CD14-positive monocyte (primary cell): ENCODE data around the gene PVALEF. TPM values are rescaled to one million over a fixed set of nuclear protein-coding genes. Genes with fewer than 3 reads are reported as not detected.

Experiments
- DNase-seq, 3 donors: peaks; one replicate each; pipeline ENCODE4 v3.0.0-alpha.2; 2011 to 2022
- H2AFZ ChIP-seq: 2 replicates; pipeline ENCODE4 v1.6.0; 2012; ENCODE audit warnings: mild to moderate bottlenecking, low read depth, low read length, inconsistent platforms; ENCODE audit not compliant: insufficient read depth, poor library complexity, severe bottlenecking
- H3K27ac ChIP-seq, 2 donors: 1 replicate in 1 of 2; 2 replicates in 1 of 2; pipeline ENCODE4 v1.5.1; 2012 to 2013; ENCODE audit warnings: low read length in 2 of 2, control low read depth in 1 of 2, inconsistent platforms in 1 of 2, low read depth in 1 of 2, mild to moderate bottlenecking in 1 of 2
- H3K27me3 ChIP-seq, 2 donors: one replicate each; pipeline versions ENCODE4 v1.6.0 to v1.6.1; 2011 to 2013; ENCODE audit warnings: low read length in 2 of 2; ENCODE audit not compliant: control insufficient read depth in 2 of 2, insufficient read depth in 2 of 2
- H3K36me3 ChIP-seq, 2 donors: replicated peaks in 1 of 2; 1 replicate in 1 of 2; 2 replicates in 1 of 2; pipeline versions ENCODE4 v1.5.1 to v1.6.1; 2012 to 2013; ENCODE audit warnings: low read length in 2 of 2, control low read depth in 1 of 2, inconsistent platforms in 1 of 2, mild to moderate bottlenecking in 1 of 2; ENCODE audit not compliant: insufficient read depth in 2 of 2, control insufficient read depth in 1 of 2
- H3K4me1 ChIP-seq, 2 donors: 1 replicate in 1 of 2; 2 replicates in 1 of 2; pipeline versions ENCODE4 v1.5.1 to v1.6.1; 2012 to 2013; ENCODE audit warnings: low read length in 2 of 2, control low read depth in 1 of 2, inconsistent platforms in 1 of 2, mild to moderate bottlenecking in 1 of 2, moderate library complexity in 1 of 2; ENCODE audit not compliant: insufficient read depth in 2 of 2, control insufficient read depth in 1 of 2
- H3K4me2 ChIP-seq: replicated peaks from 2 replicates; pipeline ENCODE3; 2012; ENCODE audit warnings: low read length, moderate library complexity, mild to moderate bottlenecking; ENCODE audit not compliant: poor library complexity, severe bottlenecking; ENCODE audit errors: extremely low read depth
- H3K4me3 ChIP-seq, 3 experiments: fragments of 200-600 bp in 1 of 3; sonication (generic) in 1 of 3; replicated peaks in 1 of 3; 1 replicate in 2 of 3; 2 replicates in 1 of 3; pipeline ENCODE4 v1.5.1; 2011 to 2013; ENCODE audit warnings: low read length in 3 of 3, mild to moderate bottlenecking in 3 of 3, control low read depth in 2 of 3, low read depth in 2 of 3, inconsistent platforms in 1 of 3, moderate library complexity in 1 of 3
- H3K79me2 ChIP-seq: 2 replicates; pipeline ENCODE4 v1.6.0; 2012; ENCODE audit warnings: mild to moderate bottlenecking, control low read depth, inconsistent platforms, low read length, moderate library complexity; ENCODE audit not compliant: insufficient read depth
- H3K9ac ChIP-seq: 2 replicates; pipeline ENCODE4 v1.6.0; 2017; ENCODE audit warnings: low read length, mild to moderate bottlenecking; ENCODE audit not compliant: insufficient read depth, poor library complexity, severe bottlenecking
- H3K9me3 ChIP-seq, 2 donors: replicated peaks in 1 of 2; 1 replicate in 1 of 2; 2 replicates in 1 of 2; pipeline versions ENCODE4 v1.5.1 to v1.6.1; 2012 to 2013; ENCODE audit warnings: low read length in 2 of 2, control low read depth in 1 of 2; ENCODE audit not compliant: control insufficient read depth in 1 of 2, insufficient read depth in 1 of 2
- H4K20me1 ChIP-seq: 2 replicates; pipeline ENCODE4 v1.6.0; 2012; ENCODE audit warnings: mild to moderate bottlenecking, low read length, control low read depth, moderate library complexity; ENCODE audit not compliant: insufficient read depth
- H3K27ac Mint-ChIP-seq, 7 donors: one replicate each; pipeline ENCODE4 v1.8.0; 2020; ENCODE audit warnings: mild to moderate bottlenecking in 7 of 7, mixed read lengths in 7 of 7, moderate library complexity in 6 of 7, inconsistent platforms in 2 of 7
- H3K27me3 Mint-ChIP-seq, 3 donors: one replicate each; pipeline ENCODE4 v1.8.0; 2021 to 2022; ENCODE audit warnings: low read depth in 3 of 3, mild to moderate bottlenecking in 3 of 3, mixed read lengths in 3 of 3, moderate library complexity in 3 of 3, inconsistent platforms in 1 of 3
- H3K36me3 Mint-ChIP-seq, 2 donors: one replicate each; pipeline ENCODE4 v1.8.0; 2020; ENCODE audit warnings: mixed read lengths in 2 of 2, inconsistent platforms in 1 of 2, mild to moderate bottlenecking in 1 of 2
- H3K4me1 Mint-ChIP-seq: one replicate; pipeline ENCODE4 v1.8.0; 2020; ENCODE audit warnings: mild to moderate bottlenecking, mixed read lengths
- H3K4me3 Mint-ChIP-seq, 2 donors: one replicate each; pipeline ENCODE4 v1.8.0; 2020; ENCODE audit warnings: mild to moderate bottlenecking in 2 of 2, mixed read lengths in 2 of 2, moderate library complexity in 1 of 2
- H3K9me3 Mint-ChIP-seq, 7 donors: one replicate each; pipeline ENCODE4 v1.8.0; 2020 to 2022; ENCODE audit warnings: mixed read lengths in 7 of 7, mild to moderate bottlenecking in 6 of 7, moderate library complexity in 6 of 7, inconsistent platforms in 2 of 7
- CTCF ChIP-seq: fragments of 200-600 bp; IDR thresholded peaks from one replicate; pipeline ENCODE4 v1.8.0; 2022; ENCODE audit warnings: antibody characterized with exemption, mild to moderate bottlenecking
- WGBS: methylation state at CpG from one replicate; pipeline ENCODE4 v1.1.5; 2013; ENCODE audit warnings: missing lambda C conversion rate; ENCODE audit not compliant: insufficient coverage; 5-methylcytosine and 5-hydroxymethylcytosine counted together
- intact Hi-C, 2 donors: fragments of 100-400 bp; cut with micrococcal nuclease; formaldehyde crosslinking; loops; one replicate each; pipeline versions ENCODE4 v1.15.0 to v1.15.1; 2023
- polyA plus RNA-seq, 3 donors: library from polyadenylated mRNA; depleted of rRNA in 1 of 3; unstranded in 2 of 3; stranded (reverse) in 1 of 3; fragments of 300-500 nt in 2 of 3; fragments of >200 nt in 1 of 3; fragmentation: Illumina TruSeq in 2 of 3; gene quantifications; 1 replicate in 2 of 3; 2 replicates in 1 of 3; pipeline ENCODE4 v1.2.3, GENCODE V29; 2012 to 2021

PVALEF gene
- polyA plus RNA-seq, 3 donors: not detected

- H3K9me3 Mint-ChIP-seq: peaks cover 3 to 13% (median 10%) of the 10 kb centered on the region in 7 donors
- H3K4me1 ChIP-seq: peaks cover 51 to 64% of the 10 kb centered on the region in 2 donors
These were observed 10.3 kb upstream of the PVALEF start for GRCh38 chr17:81154961-81155360.

More at GRCh38 chr17:81154961-81155360, 10.3 kb upstream of the PVALEF start:
- no peak overlapping the region for H2AFZ ChIP-seq
- H3K79me2 ChIP-seq: peaks cover 53% of the 10 kb centered on the region
- Mint-ChIP-seq H3K4me1 (peaks cover 50% of the 10 kb centered on the region), H3K4me3 (peak overlapping the region in 1 of 2 donors; percentile 60), H3K27ac (peak overlapping the region; percentile 32 to 97 (median 87)), H3K36me3 (peaks cover 15 to 24% of the 10 kb centered on the region in 2 donors), H3K27me3 (peaks cover 0 to 1% (median 1%) of the 10 kb centered on the region in 3 donors)
- no peak for TF ChIP-seq CTCF
- peaks cover 0 to 8% of the 10 kb centered on the region in 2 donors for H3K9me3 ChIP-seq
- no peaks in the 10 kb centered on the region for H3K36me3 ChIP-seq
- 14% methylated on average over 13 of the region's 18 CpGs for WGBS
- no peaks in the 10 kb centered on the region for H4K20me1 ChIP-seq
- no peak overlapping the region for H3K4me2 ChIP-seq
- H3K4me3 ChIP-seq: no peak overlapping the region
- no peaks in the 10 kb centered on the region for H3K27me3 ChIP-seq
- peak; percentile 85 to 92 (median 89) for DNase-seq
- H3K9ac ChIP-seq: no peak overlapping the region
- intact Hi-C loops: no loop called here
- peak overlapping the region; percentile 27 to 77 for H3K27ac ChIP-seq
